Skeletal muscle satellite cell (primary cell): Measurements from ENCODE around the gene COA1.
"Not testable (repeated sequence)": the region's sequence is repeated elsewhere in the genome, so short reads cannot be mapped to it uniquely, and the experiment has no call there.

Source experiments
- H3K27me3 ChIP-seq: 2 replicates; pipeline ENCODE4 v1.7.0; 2013; ENCODE audit warnings: low read length; ENCODE audit not compliant: control insufficient read depth, insufficient read depth
- H3K36me3 ChIP-seq: 2 replicates; pipeline ENCODE4 v1.7.0; 2013; ENCODE audit warnings: mild to moderate bottlenecking, control low read depth, low read length; ENCODE audit not compliant: insufficient read depth
- H3K4me1 ChIP-seq: 2 replicates; pipeline ENCODE4 v1.7.0; 2013; ENCODE audit warnings: low read length; ENCODE audit not compliant: control insufficient read depth, insufficient read depth
- H3K4me2 ChIP-seq: 2 replicates; pipeline ENCODE4 v1.7.0; 2013; ENCODE audit warnings: mild to moderate bottlenecking, low read length
- H3K4me3 ChIP-seq: 2 replicates; pipeline ENCODE4 v1.7.0; 2013; ENCODE audit warnings: low read length
- H3K9ac ChIP-seq: 2 replicates; pipeline ENCODE4 v1.7.0; 2013; ENCODE audit warnings: mild to moderate bottlenecking, low read depth, low read length, moderate library complexity
- H3K9me3 ChIP-seq: replicated peaks from 2 replicates; pipeline ENCODE4 v1.7.0; 2013; ENCODE audit warnings: mild to moderate bottlenecking, control low read depth, low read length

The COA1 gene

DNA sequence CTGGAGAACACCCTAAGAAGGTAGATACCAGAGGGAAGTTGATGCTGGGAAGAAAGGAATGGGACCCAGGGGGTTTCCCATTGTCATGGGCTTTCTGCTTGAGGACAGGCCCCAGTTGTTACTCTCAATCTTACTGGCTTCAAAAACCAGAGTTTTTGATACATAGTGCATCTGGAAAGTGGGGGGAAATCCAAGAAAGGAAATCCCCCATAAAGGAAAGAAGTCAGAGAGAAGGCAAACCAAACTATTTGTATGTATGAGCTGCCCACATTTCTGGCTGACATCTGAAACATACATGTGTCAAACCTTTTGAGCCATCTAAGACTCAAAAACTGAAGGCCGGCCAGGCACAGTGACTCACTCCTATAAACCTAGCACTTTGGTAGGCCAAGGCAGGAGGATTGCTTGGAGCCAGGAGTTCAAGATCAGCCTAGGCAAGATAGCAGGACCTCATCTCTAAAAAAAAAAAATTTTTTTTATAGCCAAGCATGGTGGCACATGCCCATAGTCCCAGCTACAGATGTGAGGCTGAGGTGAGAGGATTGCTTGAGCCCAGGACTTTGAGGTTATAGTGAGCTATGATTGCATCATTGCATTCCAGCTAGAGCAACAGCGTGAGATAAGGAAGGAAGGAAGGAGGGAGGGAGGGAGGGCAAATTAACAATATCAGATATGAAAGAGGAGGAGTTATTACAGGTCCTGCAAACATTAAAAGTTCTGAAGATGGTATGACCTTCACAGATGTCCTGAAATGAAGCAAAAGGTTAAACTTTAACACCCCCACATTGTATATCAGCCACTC, 6.7 kb upstream of the COA1 start:
- Histone ChIP-seq H3K4me2 (no peak overlapping the region), H3K4me1 (no peaks in the 10 kb centered on the region), H3K27me3 (peaks cover 5% of the 10 kb centered on the region), H3K4me3 (no peak overlapping the region), H3K9ac (no peak overlapping the region), H3K9me3 (no peaks in the 10 kb centered on the region), H3K36me3 (no peaks in the 10 kb centered on the region)

DNA sequence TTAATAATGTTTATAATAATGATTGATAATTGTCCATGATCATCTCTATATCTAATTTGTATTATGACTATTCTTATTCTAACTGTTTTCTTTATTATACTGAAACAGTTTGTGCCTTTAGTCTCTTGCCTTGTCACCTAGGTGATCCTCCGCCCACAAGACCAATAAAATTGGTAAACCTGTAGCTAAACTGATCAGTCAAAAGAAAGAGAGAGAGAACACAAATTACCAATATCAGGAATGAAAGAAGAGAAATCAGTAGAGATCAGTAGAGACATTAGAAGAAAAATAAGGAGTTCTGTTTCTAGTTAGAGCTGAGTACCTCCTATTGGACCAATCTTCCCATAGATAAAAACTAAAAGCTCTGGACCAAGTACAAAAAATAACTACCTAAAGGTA, 6.1 kb upstream of the COA1 start:
- H3K9ac ChIP-seq = no peak overlapping the region
- H3K4me1 ChIP-seq = no peaks in the 10 kb centered on the region
- no peak overlapping the region for H3K4me2 ChIP-seq
- peaks cover 5% of the 10 kb centered on the region for H3K27me3 ChIP-seq
- H3K4me3 ChIP-seq = no peak overlapping the region
- no peaks in the 10 kb centered on the region for H3K36me3 ChIP-seq
- H3K9me3 ChIP-seq = no peaks in the 10 kb centered on the region

DNA sequence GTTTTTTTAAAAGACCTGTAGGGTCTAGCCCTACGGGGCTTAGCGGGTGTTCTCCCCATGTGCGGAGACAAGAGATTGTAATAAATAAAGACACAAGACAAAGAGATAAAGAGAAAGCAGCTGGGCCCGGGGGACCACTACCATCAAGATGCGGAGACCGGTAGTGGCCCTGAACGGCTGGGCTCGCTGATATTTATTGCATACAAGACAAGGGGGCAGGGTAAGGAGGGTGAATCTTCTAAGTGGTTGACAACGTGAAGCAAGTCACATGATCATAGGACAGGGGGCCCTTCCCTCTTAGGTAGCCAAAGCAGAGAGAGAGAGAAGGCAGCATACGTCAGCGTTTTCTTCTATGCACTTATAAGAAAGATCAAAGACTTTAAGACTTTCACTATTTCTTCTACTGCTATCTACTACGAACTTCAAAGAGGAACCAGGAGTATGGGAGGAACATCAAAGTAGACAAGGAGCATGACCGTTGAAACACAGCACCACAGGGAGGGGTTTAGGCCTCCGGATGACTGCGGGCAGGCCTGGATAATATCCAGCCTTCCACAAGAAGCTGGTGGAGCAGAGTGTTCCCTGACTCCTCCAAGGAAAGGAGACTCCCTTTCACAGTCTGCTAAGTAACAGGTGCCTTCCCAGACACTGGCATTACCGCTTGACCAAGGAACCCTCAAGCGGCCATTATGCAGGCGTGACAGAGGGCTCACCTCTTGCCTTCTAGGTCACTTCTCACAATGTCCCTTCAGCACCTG, 5.4 kb upstream of the COA1 start:
- H3K4me3 ChIP-seq, H3K27me3 ChIP-seq, H3K9ac ChIP-seq, H3K36me3 ChIP-seq, H3K9me3 ChIP-seq, H3K4me1 ChIP-seq, H3K4me2 ChIP-seq: not testable (repeated sequence)

DNA sequence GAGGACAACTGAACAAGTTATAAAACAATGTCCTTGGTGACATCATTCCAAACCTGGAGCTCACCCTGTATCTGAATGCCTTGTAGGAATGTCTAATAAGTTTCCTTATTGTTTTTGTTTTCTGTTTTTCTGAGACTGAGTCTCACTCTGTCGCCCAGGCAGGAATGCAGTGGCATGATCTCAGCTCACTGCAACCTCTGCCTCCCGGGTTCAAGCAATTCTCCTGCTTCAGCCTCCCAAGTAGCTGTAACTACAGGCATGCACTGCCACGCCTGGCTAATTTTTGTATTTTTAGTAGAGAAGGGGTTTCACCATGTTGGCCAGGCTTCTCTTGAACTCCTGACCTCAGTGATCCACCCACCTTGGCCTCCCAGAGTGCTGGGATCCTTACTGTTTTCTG, 2.2 kb upstream of the COA1 start:
- not testable (repeated sequence) for H3K4me3 ChIP-seq

DNA sequence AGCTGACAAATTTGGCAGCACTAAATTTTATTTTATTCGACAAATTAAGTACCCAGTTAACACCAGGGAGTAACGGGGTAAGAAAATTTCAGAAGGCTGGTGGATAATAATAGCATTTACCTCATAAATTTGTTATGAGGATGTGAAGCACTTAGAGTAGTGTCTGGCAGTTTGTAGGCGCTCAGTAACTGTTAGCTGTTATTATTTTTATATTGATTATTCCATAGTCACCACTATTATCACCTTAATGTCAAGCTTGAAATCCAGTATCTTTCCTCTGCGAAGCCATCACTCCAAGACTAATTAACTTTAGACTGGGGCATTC, 563 bp upstream of the COA1 start:
- Histone ChIP-seq H3K9ac (peak overlapping the region; percentile 90), H3K27me3 (peaks cover 5% of the 10 kb centered on the region), H3K4me1 (peaks cover 8% of the 10 kb centered on the region), H3K4me3 (peak overlapping the region; percentile 95), H3K4me2 (peak overlapping the region; percentile 88), H3K9me3 (no peaks in the 10 kb centered on the region), H3K36me3 (no peaks in the 10 kb centered on the region)

More for the DNA sequence above, 2.2 kb upstream of the COA1 start:
- not testable (repeated sequence) for H3K36me3 ChIP-seq, H3K27me3 ChIP-seq, H3K9me3 ChIP-seq, H3K9ac ChIP-seq, H3K4me1 ChIP-seq, H3K4me2 ChIP-seq

DNA sequence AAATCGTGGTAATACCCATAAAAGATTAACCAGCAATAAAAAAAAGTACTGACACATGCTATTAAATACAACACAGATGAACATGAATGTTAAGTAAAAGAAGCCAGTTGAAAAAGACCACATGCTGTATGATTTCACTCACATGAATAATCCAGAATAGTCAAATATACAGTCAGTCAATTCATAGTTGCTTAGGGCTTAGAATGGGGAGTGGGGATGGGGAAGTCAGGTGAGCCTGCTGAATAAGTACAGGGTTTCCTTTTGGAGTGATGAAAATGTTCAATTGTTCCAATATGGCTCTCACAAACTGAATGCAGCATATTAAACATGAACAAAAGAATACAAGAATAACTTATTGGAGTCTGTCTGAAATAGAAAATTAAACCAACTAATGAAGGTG, 1.8 kb downstream of the COA1 start:
- no peak overlapping the region for H3K9ac ChIP-seq
- H3K27me3 ChIP-seq = peaks cover 2% of the 10 kb centered on the region
- H3K4me3 ChIP-seq = no peak overlapping the region
- peaks cover 8% of the 10 kb centered on the region for H3K4me1 ChIP-seq
- no peaks in the 10 kb centered on the region for H3K9me3 ChIP-seq
- H3K36me3 ChIP-seq = no peaks in the 10 kb centered on the region
- no peak overlapping the region for H3K4me2 ChIP-seq

DNA sequence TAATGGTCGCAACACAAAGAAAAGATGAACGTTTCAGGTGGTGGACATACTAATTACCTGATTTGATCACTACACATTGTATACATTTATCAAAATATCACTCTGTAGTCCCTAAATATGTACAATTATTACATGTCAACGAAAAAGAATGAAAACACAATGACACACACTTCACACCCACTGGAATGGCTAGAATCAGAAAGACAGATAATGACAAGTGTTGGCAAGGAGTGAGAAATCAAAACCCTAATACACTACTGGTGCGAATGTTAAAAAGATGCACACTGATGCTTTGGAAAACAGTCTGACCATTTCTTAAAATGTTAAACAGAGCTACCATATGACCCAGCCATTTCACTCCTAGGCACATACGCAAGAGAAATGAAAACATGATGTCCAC, 2.3 kb downstream of the COA1 start:
- Histone ChIP-seq H3K36me3 (no peaks in the 10 kb centered on the region), H3K4me3 (no peak overlapping the region), H3K4me2 (no peak overlapping the region), H3K4me1 (peaks cover 8% of the 10 kb centered on the region), H3K9ac (no peak overlapping the region), H3K27me3 (no peaks in the 10 kb centered on the region), H3K9me3 (no peaks in the 10 kb centered on the region)

DNA sequence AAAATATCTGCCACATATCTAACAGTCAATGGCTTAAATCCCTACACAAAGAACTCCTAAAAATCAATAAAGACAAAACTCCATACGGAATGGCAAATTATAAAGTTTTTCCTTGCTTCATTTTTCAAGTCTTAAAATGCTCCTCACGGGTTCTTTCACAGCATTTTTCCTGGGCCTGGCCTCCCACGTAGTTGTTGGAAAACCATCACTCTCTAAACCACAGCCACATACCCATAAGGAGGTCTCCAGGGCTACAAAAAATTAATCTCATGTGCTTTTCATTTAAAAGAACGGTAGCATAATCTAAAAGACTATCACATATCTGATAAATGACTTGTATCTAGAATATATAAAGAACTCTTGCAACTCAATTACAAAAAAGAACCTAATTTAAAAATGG, 2.9 kb downstream of the COA1 start:
- no peaks in the 10 kb centered on the region for H3K27me3 ChIP-seq
- no peak overlapping the region for H3K4me2 ChIP-seq
- H3K9ac ChIP-seq = no peak overlapping the region
- H3K9me3 ChIP-seq = no peaks in the 10 kb centered on the region
- no peaks in the 10 kb centered on the region for H3K36me3 ChIP-seq
- no peak overlapping the region for H3K4me3 ChIP-seq
- H3K4me1 ChIP-seq = peaks cover 8% of the 10 kb centered on the region

DNA sequence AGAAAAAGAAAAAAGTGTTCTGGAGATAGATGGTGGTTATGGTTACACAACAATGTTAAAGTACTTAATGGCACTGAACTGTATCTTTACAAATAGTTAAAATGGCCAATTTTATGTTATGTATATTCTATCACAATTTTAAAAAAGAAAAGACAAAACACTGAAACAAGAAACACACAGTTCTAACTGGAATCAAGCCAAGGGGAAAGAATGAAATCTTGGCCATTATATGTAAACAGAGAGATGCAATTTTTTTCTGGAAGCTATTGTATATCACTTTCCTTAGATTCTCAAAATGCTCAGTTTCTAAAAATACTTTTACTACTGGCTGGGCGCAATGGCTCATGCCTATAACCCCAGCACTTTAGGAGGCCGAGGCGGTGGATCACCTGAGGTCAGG, 4.1 kb downstream of the COA1 start:
- Histone ChIP-seq H3K9me3 (no peaks in the 10 kb centered on the region), H3K27me3 (no peaks in the 10 kb centered on the region), H3K36me3 (no peaks in the 10 kb centered on the region), H3K4me3 (no peak overlapping the region), H3K9ac (no peak overlapping the region), H3K4me2 (no peak overlapping the region), H3K4me1 (peaks cover 15% of the 10 kb centered on the region)

DNA sequence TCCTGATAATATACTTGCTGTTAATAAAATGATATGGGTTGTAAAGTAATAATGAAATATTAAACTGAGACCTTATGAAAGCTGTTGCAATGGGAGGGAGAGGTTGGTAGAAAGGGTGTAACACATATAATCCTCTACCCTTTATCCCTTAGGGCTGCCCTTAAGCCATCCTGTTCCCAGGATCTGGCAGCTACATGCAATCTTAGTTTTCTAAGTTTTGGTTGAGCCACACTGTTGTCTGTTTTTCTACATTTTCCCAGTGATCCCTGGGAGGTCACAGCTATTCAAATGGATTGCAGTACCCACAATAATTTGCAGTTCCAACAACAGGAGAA, 6.3 kb downstream of the COA1 start:
- Histone ChIP-seq H3K4me2 (no peak overlapping the region), H3K9me3 (no peaks in the 10 kb centered on the region), H3K27me3 (no peaks in the 10 kb centered on the region), H3K4me1 (peaks cover 7% of the 10 kb centered on the region), H3K36me3 (no peaks in the 10 kb centered on the region), H3K4me3 (no peak overlapping the region), H3K9ac (no peak overlapping the region)

DNA sequence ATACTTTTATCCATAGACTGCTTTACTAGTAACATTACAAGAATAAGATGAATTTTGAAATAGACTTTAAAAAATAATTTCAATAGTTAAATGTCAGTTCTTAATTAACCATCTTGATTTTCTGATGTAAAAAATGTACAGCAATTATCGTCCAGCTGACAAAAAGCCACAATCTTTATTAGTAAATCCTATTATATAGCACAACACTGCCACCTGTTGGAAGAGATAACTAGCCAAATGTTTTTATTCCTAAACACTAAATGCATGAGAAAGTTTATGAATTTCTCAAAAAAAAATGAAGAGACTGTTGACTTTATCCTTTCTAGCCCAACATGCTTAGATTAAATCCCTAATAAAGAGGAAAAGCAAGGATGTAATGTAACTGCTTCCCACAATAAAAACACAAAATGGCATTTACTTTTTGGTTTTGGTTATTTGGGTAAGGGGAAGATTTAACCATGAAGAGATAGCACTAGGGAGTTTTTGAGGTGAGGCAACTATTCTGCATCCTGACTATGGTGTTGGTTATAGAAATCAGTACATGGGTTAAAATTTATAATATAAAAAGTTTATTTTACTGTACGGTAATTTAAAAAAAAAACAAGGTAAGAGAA, 8.0 kb downstream of the COA1 start:
- Histone ChIP-seq H3K9me3 (no peaks in the 10 kb centered on the region), H3K9ac (no peak overlapping the region), H3K4me2 (no peak overlapping the region), H3K27me3 (no peaks in the 10 kb centered on the region), H3K4me3 (no peak overlapping the region), H3K4me1 (peaks cover 7% of the 10 kb centered on the region), H3K36me3 (no peaks in the 10 kb centered on the region)

DNA sequence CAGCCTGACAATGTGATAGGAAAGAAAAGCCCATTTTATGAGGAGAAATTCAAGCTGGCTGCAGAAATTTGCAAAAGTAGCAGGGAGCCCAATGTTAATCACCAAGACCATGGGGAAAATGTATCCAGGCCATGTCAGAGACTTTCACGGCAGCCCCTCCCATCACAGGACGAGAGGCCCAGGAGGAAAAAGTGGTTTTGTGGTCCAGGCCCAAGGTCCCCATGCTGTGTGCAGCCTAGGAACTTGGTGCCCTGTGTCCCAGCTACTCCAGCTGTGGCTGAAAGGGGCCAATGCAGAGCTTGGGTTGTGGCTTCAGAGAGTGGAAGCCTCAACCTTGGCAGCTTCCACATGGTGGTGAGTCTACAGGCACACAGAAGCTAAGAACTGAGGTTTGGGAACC, 12.7 kb downstream of the COA1 start:
- Histone ChIP-seq H3K9ac (no peak overlapping the region), H3K4me2 (no peak overlapping the region), H3K4me3 (no peak overlapping the region), H3K9me3 (no peaks in the 10 kb centered on the region), H3K4me1 (peaks cover 7% of the 10 kb centered on the region), H3K36me3 (no peaks in the 10 kb centered on the region), H3K27me3 (no peaks in the 10 kb centered on the region)
